SK-N-SH treated with all-trans-retinoic acid at 6 μM for 48 hours (cell line): ENCODE measurements around the gene RORB.

Source experiments
- ATAC-seq: fragments of 200-7000 bp; cut with Tn5 transposase; 3 replicates; pipeline ENCODE4 v1.9.1; 2020; ENCODE audit warnings: mild to moderate bottlenecking, moderate library complexity
- ARNTL ChIP-seq: fragments of 450-650 bp; formaldehyde crosslinking; IDR thresholded peaks from 2 replicates; pipeline ENCODE4 v1.5.0; 2020; ENCODE audit warnings: low read depth, mild to moderate bottlenecking, moderate library complexity, borderline replicate concordance
- BACH2 ChIP-seq: fragments of 250-450 bp; sonication (Bioruptor Pico); IDR thresholded peaks from 2 replicates; pipeline ENCODE4 v1.9.0; 2021; ENCODE audit warnings: mild to moderate bottlenecking, borderline replicate concordance
- CSDC2 ChIP-seq: fragments of 250-450 bp; sonication (Bioruptor Pico); IDR thresholded peaks from 2 replicates; pipeline ENCODE4 v1.5.0; 2020; ENCODE audit warnings: mild to moderate bottlenecking, moderate library complexity
- ESRRG ChIP-seq: fragments of 250-450 bp; sonication (Bioruptor Pico); IDR thresholded peaks from 2 replicates; pipeline ENCODE4 v1.6.1; 2021; ENCODE audit warnings: mild to moderate bottlenecking
- GLIS3 ChIP-seq: fragments of 250-450 bp; sonication (Bioruptor Pico); IDR thresholded peaks from 2 replicates; pipeline ENCODE4 v1.5.0; 2020; ENCODE audit warnings: mild to moderate bottlenecking, moderate library complexity
- ISL1 ChIP-seq: fragments of 250-450 bp; sonication (Bioruptor Pico); IDR thresholded peaks from 2 replicates; pipeline ENCODE4 v2.1.2; 2022; ENCODE audit warnings: mild to moderate bottlenecking, moderate library complexity
- OSR1 ChIP-seq: fragments of 250-450 bp; sonication (Bioruptor Pico); IDR thresholded peaks from 2 replicates; pipeline ENCODE4 v1.8.0; 2022; ENCODE audit warnings: moderate library complexity, mild to moderate bottlenecking, inconsistent platforms
- RARB ChIP-seq: fragments of 250-450 bp; sonication (Bioruptor Pico); IDR thresholded peaks from 2 replicates; pipeline ENCODE4 v1.8.0; 2021; ENCODE audit warnings: mild to moderate bottlenecking, moderate library complexity
- SNAI2 ChIP-seq: fragments of 250-450 bp; sonication (Bioruptor Pico); IDR thresholded peaks from 2 replicates; pipeline ENCODE4 v1.5.0; 2020; ENCODE audit warnings: mild to moderate bottlenecking, moderate library complexity
- ZFP30 ChIP-seq: fragments of 450-650 bp; formaldehyde crosslinking; IDR thresholded peaks from 2 replicates; pipeline ENCODE4 v1.5.0; 2022; ENCODE audit warnings: mild to moderate bottlenecking, moderate library complexity
- ZNF70 ChIP-seq: fragments of 450-650 bp; formaldehyde crosslinking; IDR thresholded peaks from 2 replicates; pipeline ENCODE4 v1.5.0; 2020; ENCODE audit warnings: mild to moderate bottlenecking, moderate library complexity
- ZNF8 ChIP-seq: fragments of 450-650 bp; formaldehyde crosslinking; IDR thresholded peaks from 2 replicates; pipeline ENCODE4 v1.5.0; 2020; ENCODE audit warnings: mild to moderate bottlenecking, moderate library complexity
- TF ChIP-seq, protein P1 (sequence below): fragments of 250-450 bp; sonication (Bioruptor Pico); IDR thresholded peaks from 2 replicates; pipeline ENCODE4 v1.5.1; 2021; ENCODE audit warnings: mild to moderate bottlenecking, moderate library complexity
- TF ChIP-seq, protein P2 (sequence below): fragments of 250-450 bp; sonication (Bioruptor Pico); IDR thresholded peaks from 2 replicates; pipeline ENCODE4 v1.8.0; 2021; ENCODE audit warnings: low read depth, mild to moderate bottlenecking, moderate library complexity, borderline replicate concordance
- TF ChIP-seq, protein P3 (sequence below): fragments of 250-450 bp; sonication (Bioruptor Pico); IDR thresholded peaks from 2 replicates; pipeline ENCODE4 v1.5.1; 2020; ENCODE audit warnings: low read depth, mild to moderate bottlenecking, moderate library complexity
- TF ChIP-seq, protein P4 (sequence below): fragments of 250-450 bp; sonication (Bioruptor Pico); IDR thresholded peaks from 2 replicates; pipeline ENCODE4 v1.8.0; 2020; ENCODE audit warnings: mild to moderate bottlenecking, moderate library complexity, borderline replicate concordance
- TF ChIP-seq, protein P5 (sequence below): fragments of 250-450 bp; sonication (Bioruptor Pico); IDR thresholded peaks from 2 replicates; pipeline ENCODE4 v1.5.0; 2020; ENCODE audit warnings: mild to moderate bottlenecking, moderate library complexity

RORB gene

DNA sequence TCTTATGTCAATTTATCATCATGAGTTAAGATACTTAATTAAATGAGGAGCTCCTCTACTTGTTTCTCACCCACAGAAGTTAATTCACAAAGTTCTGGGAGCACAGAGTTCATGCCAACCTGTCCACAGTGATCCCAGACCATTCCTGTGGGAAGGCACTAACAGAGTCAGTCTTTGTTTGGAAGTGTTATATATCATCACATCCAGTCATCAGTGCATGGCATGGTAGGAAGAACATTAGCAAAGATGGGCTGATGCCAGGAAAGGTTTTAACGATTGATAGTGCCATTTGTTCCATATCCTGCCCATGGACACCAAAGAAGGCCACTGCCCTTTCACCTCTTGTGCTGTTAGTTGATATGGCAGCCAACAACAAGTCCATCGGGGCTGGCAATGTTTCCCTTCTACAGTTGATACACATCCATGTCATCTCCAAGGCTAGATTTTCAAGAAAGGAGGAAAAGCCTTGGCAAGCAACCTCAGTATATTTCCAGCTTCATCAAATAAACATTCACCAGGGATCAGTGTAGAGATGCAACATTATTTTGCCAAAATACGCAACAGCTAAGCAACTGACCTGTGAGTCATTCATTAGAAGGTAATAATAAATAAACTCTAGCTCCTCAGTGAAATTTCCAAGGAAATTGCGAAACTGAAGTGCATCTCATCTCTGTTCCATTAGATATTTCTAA, 169.6 kb downstream of the RORB start (continued):
- TF ChIP-seq, protein P1, sequence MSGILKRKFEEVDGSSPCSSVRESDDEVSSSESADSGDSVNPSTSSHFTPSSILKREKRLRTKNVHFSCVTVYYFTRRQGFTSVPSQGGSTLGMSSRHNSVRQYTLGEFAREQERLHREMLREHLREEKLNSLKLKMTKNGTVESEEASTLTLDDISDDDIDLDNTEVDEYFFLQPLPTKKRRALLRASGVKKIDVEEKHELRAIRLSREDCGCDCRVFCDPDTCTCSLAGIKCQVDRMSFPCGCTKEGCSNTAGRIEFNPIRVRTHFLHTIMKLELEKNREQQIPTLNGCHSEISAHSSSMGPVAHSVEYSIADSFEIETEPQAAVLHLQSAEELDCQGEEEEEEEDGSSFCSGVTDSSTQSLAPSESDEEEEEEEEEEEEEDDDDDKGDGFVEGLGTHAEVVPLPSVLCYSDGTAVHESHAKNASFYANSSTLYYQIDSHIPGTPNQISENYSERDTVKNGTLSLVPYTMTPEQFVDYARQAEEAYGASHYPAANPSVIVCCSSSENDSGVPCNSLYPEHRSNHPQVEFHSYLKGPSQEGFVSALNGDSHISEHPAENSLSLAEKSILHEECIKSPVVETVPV (CRISPR knock-in tag) = no peak
- TF ChIP-seq, protein P2, sequence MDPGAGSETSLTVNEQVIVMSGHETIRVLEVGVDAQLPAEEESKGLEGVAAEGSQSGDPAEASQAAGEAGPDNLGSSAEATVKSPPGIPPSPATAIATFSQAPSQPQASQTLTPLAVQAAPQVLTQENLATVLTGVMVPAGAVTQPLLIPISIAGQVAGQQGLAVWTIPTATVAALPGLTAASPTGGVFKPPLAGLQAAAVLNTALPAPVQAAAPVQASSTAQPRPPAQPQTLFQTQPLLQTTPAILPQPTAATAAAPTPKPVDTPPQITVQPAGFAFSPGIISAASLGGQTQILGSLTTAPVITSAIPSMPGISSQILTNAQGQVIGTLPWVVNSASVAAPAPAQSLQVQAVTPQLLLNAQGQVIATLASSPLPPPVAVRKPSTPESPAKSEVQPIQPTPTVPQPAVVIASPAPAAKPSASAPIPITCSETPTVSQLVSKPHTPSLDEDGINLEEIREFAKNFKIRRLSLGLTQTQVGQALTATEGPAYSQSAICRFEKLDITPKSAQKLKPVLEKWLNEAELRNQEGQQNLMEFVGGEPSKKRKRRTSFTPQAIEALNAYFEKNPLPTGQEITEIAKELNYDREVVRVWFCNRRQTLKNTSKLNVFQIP = no peak
- no peak for TF ChIP-seq ISL1
- no peak for TF ChIP-seq CSDC2
- TF ChIP-seq, all 23 proteins: peak for 0

DNA sequence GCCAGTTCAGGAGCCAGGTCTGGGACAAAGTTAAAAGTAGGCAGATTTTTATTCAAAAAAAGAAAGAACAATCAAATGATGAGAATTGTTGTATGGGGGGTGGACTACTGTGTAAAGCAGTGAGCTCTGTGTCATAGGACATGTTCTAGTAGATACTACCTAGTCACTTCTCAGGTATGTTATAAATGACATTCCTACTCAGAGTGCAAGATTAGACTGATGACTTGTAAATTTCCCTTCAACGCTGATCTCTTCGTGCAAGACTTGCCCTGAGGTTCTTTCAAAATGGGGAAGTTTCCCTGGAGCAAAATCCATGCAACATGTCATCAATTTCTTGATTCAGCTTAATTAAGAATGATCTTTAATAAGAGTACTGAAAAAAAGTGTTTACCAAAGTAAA, 175.1 kb downstream of the RORB start:
- no peak for ATAC-seq
- TF ChIP-seq ARNTL (CRISPR knock-in tag) (no peak), GLIS3 (no peak), ZNF8 (CRISPR knock-in tag) (no peak), CSDC2 (no peak), BACH2 (CRISPR knock-in tag) (no peak)
- TF ChIP-seq, protein P3, sequence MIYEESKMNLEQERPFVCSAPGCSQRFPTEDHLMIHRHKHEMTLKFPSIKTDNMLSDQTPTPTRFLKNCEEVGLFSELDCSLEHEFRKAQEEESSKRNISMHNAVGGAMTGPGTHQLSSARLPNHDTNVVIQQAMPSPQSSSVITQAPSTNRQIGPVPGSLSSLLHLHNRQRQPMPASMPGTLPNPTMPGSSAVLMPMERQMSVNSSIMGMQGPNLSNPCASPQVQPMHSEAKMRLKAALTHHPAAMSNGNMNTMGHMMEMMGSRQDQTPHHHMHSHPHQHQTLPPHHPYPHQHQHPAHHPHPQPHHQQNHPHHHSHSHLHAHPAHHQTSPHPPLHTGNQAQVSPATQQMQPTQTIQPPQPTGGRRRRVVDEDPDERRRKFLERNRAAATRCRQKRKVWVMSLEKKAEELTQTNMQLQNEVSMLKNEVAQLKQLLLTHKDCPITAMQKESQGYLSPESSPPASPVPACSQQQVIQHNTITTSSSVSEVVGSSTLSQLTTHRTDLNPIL (CRISPR knock-in tag) = no peak
- TF ChIP-seq, protein P4, sequence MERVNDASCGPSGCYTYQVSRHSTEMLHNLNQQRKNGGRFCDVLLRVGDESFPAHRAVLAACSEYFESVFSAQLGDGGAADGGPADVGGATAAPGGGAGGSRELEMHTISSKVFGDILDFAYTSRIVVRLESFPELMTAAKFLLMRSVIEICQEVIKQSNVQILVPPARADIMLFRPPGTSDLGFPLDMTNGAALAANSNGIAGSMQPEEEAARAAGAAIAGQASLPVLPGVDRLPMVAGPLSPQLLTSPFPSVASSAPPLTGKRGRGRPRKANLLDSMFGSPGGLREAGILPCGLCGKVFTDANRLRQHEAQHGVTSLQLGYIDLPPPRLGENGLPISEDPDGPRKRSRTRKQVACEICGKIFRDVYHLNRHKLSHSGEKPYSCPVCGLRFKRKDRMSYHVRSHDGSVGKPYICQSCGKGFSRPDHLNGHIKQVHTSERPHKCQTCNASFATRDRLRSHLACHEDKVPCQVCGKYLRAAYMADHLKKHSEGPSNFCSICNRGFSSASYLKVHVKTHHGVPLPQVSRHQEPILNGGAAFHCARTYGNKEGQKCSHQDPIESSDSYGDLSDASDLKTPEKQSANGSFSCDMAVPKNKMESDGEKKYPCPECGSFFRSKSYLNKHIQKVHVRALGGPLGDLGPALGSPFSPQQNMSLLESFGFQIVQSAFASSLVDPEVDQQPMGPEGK (CRISPR knock-in tag) = no peak
- TF ChIP-seq, protein P2 = no peak

DNA sequence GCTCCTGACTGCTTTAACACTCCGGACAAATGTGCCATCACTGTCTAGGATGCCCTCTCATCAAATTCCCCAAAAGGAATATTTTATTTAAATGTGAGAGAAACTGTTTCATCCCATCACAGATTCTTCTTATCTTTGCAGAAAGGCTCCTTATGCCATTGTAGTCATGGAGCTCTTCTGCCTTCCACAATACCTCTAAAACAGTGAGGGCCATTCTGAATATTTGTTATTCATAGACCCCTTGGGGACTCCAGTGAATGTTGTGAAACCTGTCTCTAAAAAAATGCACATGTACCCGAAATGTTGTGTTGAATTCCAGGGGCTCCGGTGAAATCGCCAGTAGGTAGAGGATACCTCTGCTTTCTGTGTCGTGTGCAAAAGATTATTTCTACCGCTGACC, 176.9 kb downstream of the RORB start:
- no peak for ATAC-seq

More for the DNA sequence above, 176.9 kb downstream of the RORB start:
- TF ChIP-seq ISL1 = no peak
- TF ChIP-seq RARB (CRISPR knock-in tag) = no peak
- no peak for TF ChIP-seq OSR1
- TF ChIP-seq CSDC2 = no peak
- TF ChIP-seq ZFP30 (CRISPR knock-in tag) = no peak
- no peak for TF ChIP-seq ESRRG
- no peak for TF ChIP-seq ZNF8 (CRISPR knock-in tag)
- no peak for TF ChIP-seq ZNF70 (CRISPR knock-in tag)
- TF ChIP-seq, protein P3 (CRISPR knock-in tag) = no peak
- TF ChIP-seq, protein P2 = no peak
- TF ChIP-seq GLIS3 = no peak
- TF ChIP-seq, protein P5, sequence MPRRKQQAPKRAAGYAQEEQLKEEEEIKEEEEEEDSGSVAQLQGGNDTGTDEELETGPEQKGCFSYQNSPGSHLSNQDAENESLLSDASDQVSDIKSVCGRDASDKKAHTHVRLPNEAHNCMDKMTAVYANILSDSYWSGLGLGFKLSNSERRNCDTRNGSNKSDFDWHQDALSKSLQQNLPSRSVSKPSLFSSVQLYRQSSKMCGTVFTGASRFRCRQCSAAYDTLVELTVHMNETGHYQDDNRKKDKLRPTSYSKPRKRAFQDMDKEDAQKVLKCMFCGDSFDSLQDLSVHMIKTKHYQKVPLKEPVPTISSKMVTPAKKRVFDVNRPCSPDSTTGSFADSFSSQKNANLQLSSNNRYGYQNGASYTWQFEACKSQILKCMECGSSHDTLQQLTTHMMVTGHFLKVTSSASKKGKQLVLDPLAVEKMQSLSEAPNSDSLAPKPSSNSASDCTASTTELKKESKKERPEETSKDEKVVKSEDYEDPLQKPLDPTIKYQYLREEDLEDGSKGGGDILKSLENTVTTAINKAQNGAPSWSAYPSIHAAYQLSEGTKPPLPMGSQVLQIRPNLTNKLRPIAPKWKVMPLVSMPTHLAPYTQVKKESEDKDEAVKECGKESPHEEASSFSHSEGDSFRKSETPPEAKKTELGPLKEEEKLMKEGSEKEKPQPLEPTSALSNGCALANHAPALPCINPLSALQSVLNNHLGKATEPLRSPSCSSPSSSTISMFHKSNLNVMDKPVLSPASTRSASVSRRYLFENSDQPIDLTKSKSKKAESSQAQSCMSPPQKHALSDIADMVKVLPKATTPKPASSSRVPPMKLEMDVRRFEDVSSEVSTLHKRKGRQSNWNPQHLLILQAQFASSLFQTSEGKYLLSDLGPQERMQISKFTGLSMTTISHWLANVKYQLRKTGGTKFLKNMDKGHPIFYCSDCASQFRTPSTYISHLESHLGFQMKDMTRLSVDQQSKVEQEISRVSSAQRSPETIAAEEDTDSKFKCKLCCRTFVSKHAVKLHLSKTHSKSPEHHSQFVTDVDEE (CRISPR knock-in tag) = no peak
- no peak for TF ChIP-seq BACH2 (CRISPR knock-in tag)
- TF ChIP-seq SNAI2 (CRISPR knock-in tag) = no peak
